NCI-H2171 (cell line): ENCODE results near the gene PTBP1.

Experiments used
- DNase-seq: peaks from one replicate; lab custom pipeline; 2025; lab: John Stamatoyannopoulos, UW

The PTBP1 gene

DNA sequence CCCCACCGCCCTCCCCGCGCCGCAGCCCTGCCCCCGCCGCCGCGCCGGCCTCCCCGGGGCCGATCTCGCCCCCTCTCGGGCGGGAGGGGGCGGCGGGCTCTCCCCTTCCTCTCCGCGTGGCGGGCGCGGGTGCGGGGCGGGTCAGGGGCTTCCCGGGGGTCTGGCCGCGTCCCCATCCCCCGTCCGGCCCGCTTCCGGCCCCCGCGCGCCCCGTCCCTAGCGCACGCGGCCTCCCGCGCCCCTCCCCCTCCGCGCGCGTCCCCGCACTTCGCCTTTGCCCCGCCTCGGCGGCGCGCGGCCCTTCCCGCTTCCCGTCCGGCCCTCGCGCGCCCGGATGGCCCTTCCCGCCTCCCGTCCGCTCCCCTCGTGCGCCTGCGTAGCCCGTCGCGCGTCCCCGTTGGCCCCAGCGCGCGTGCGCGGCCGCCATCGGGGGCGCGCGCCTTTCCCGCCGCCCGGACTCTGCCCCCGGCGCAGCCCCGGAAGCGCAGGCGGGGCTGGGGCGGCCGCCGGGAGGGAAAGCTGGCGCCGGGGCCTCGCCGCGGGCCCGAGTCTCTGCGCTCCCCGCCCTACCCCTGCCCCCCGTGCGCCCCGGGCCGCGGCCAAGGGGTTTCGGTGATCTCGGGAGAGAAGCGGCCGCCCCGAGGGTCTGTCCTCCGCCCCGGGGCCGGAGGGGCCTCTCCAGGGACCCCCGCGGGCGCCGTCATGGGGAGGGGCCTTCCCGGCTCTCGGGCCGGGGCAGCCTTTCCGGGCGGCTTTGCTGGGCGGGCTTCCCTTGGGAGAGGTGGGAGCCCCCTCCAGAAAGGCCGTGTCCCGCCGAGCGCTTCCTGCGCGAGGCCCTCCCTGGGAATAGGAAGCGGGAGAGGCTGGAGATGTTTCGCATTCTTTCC, 519 bp downstream of the PTBP1 start:
- peak; percentile 95 for DNase-seq

DNA sequence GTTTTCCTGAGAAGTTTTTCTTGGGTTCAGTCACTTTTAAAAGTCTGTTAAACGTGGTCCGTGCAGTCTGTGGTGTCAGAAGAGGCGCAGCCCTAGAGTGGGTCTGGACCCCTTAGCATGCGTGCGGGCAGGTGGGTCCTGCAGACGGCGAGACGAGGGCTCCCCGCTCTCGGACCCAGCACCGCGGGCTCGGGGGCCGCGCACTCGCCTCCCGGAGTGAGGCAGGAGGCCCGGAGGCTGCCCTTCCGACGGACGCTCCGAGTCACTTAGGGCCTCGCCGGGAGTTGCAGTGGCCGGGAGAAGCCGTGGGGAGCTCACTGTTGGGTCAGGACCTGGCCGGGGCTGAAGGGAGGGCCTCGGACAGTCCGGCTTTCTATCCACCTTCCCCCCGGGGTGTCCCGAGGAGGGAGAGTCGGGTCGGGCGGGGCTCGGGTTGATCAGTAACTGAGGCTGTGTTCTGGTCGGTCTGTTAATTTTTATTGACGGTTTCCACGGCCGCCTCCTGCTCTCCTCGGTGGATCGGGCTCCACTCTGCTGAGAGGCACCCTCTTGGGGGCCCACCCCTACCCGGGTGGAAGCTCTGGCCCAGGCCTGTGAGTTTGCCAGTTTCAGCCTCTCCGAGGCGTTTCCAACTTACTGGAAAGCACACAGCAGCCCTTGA, 1.3 kb downstream of the PTBP1 start:
- DNase-seq: no peak

DNA sequence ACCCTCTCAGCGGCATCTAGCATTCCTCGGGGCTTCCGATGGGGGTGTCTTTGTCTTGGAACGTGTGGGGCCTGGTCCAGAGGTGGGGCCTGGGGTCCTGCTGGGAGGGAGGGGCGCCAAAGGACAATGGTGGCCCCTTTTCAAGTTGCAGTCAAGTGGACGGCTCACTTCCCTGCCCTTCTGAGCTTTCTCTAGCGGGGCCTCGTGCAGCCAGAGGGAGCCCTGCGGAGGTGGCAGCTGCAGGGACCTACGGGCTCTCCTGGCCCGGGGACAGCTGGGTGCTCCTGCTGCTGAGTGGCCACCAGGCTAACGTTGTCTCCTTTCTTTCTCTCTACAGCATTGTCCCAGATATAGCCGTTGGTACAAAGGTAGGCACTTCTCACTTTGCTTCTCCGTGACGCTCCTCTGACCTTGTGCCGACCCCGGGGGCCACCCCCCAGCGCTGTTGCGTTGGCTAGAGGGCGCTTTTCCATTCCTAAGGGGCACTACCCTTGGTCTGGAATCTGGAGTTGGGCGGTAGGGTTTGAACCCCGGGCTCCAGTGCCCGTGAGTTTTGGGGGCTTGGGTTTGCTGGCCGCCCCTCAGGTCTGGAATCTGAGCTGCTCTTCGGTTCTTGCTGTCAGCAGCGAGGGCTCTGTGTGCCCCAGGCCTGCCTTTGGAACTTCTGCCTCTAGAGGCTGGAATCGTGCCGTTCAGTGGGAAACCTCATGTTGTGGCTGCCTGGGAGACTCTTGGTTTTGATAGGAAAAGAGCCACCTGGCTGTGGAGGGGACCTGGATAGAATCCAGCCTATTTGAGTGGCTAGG, 2.0 kb downstream of the PTBP1 start:
- DNase-seq: no peak

DNA sequence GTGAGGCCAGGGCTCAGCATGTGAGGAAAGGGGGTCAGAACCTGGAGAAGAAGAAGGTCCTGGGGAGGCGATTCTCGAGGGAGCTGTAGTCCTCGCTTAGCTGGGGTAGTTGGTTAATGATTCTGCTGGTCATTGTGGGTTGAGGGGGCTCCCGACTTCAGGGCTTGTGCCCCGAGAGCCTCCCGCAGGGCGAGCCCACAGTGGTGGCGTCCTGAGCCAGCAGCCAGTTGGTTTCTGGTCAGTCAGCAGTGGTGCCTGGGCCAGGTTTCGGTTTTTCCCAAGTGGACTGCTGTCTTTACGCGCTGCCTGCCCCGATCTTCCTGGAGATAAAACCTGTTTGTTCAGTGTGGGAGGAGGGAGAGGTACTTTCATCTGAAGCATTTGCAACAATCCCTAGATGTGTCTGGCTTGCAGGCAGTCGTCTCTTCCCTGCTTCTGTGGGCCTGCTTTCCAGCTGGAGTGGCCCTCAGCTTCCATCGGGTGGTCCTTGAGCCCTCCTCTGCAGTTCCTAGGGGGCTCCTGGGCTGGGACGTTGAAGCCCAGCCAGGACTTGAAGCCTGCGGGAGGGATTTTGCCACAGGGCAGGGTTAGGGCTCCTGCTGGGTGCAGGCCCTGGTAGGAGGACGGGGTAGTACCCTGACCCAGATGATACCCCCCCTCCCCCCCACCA, 3.2 kb downstream of the PTBP1 start:
- DNase-seq: no peak

DNA sequence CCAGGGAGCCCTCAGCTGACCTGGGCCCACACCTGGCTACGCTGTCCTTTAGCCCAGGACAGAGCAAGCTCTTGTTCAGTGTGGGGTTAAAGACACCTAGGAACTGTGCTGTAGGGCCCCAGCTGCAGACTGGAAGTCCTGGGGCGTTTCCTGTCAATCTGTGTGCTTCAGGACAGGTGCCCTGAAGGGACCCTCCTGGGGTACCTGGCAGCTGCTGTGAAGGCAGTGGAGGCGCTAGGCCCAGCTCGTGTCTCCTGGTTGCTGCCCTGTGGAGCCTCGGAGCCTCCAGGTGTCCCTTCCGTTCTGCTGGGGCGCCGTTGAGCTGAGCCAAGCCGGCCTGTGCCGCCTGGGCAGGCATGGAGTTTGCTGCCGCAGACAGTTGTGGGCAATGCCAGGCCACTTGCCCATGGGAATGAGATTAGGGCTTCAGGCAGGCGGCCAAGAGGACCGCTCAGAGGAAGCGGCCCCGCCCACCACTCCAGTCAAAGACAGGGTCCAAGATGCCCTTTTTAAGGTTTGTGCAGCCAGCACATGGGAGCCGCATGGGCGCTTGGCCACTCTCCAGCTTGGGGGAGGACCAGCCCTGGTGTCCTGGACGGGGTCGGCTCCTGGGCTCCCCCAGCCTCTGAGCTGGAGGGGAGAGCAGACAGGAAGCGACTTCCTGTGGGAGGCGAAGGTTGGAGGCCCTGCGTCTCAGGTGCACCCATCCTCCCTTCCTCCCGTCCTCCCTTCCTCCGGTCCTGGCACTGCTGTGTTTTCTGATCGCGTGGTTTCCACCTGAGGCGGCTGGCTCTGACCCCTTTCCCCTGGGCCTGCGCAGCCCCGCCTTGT, 4.0 kb downstream of the PTBP1 start:
- DNase-seq: no peak

DNA sequence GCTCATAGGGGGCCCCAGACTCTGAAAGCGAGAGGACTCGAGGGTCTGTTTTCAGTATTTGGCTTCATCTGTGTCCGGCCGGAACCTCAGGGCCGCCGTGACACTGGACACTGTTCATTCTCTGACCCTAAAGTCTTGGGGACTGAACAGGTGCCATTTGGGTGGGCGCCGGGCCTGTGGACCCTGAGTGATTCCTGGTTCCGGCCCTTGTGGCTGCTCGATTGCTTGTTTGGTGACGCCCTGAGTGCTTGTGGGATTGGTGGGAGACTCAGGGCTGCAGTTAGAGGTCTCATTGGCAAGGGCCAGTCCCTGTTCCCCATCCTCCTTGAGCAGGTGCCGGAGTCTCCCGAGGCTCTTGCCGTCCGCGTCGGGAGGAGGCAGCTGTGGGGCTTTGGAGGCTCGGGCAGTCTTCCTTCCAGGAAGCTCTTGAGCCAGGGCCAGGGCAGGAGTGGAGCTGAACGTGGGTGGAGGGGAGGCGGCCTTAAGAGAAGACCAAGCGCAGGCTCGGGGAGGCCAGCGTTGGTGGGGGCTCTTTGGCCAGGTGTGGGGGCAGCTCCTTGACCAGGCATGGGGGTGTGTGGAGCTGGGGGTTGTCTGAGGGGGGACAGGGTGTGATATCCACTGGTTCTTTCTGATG, 4.7 kb downstream of the PTBP1 start:
- DNase-seq: no peak

DNA sequence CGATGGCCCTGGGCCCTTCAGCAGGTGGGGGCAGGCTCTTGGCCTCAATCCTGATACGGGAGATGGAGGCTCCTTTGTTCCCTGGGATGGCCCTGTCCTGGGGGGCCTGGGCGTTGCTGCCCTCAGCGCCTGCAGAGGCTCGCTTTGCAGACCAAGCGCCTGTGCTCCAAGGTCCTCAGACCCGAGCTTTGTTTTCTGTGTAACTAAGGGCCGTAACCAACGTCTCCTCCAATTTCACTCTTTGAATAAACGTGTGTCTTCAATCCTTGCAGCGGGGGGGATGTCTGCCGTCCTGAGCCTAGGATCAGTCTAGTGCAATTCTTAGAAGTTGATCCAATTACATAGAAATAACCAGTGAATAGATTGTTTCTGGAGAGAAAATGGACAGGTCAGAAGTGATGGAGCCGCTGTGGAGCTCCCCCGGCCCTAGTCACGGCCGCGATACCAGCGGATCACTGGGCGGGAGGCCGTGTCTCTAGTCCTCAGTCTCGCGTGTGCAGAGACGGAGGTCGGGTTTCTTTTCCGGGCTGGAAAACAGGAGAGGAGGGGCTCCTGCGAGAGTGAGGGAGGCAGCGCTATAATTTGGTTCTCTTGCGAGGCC, 5.3 kb downstream of the PTBP1 start:
- DNase-seq: no peak

DNA sequence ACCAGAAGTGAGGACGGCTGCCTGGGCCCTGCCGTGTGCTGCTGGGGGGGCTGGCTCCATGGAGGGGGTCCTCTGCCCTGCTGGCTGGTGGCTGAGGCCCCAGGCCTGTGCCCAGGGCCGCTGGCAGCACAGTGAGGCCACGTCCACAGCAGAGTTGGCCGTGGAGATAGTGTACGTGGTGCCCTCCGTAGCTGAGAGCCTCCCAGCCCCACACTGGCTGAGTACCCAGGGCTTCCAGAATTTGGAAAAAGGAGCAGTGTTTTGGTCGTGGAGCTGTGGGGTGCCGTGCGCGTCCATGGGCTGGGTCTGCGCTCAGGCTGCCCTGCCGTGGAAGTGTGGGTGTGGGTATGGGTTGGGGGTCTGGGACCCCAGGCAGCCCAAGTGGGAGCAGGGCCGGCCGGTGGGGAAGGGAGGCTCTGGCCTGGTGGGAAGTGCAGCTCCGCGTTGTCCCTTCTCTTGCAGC, 5.9 kb downstream of the PTBP1 start:
- DNase-seq: no peak

DNA sequence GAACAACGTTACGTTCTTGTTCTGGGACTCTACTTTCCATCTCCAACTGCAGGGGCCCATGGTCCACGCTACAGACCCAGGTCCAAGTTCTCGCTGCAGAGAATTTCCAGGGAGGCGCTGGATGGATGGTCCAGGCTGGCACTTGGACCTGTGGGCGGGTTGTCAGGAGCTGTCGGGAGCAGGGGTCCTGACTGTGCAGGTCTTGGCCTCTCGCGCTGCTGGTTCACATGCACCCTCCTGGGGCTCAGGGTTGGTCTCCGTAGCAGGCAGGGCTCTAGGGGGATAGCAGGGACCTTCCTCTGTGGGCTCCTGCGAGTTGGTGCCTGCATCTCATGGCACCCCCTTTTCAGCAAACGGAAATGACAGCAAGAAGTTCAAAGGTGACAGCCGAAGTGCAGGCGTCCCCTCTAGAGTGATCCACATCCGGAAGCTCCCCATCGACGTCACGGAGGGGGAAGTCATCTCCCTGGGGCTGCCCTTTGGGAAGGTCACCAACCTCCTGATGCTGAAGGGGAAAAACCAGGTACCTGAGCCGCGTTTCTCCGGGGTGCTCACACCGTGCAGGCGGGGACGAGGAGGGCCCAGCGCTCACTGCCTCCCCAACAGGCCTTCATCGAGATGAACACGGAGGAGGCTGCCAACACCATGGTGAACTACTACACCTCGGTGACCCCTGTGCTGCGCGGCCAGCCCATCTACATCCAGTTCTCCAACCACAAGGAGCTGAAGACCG, 6.6 kb downstream of the PTBP1 start:
- DNase-seq: no peak

DNA sequence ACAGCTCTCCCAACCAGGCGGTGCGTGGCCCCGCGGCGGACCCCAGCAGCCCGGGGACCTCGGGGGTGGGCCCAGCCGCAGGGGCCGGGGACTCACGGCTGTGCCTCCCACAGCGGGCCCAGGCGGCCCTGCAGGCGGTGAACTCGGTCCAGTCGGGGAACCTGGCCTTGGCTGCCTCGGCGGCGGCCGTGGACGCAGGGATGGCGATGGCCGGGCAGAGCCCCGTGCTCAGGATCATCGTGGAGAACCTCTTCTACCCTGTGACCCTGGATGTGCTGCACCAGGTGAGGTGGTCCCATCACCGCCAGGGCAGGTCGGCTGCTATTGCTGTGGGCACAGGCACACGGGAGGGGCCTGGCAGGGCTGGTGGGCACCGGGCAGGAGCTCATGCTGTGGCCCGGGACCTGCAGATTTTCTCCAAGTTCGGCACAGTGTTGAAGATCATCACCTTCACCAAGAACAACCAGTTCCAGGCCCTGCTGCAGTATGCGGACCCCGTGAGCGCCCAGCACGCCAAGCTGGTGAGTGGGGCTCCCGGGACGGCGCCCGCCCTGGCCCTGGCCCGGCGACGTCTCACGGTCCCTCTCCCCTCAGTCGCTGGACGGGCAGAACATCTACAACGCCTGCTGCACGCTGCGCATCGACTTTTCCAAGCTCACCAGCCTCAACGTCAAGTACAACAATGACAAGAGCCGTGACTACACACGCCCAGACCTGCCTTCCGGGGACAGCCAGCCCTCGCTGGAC, 7.3 kb downstream of the PTBP1 start:
- no peak for DNase-seq

DNA sequence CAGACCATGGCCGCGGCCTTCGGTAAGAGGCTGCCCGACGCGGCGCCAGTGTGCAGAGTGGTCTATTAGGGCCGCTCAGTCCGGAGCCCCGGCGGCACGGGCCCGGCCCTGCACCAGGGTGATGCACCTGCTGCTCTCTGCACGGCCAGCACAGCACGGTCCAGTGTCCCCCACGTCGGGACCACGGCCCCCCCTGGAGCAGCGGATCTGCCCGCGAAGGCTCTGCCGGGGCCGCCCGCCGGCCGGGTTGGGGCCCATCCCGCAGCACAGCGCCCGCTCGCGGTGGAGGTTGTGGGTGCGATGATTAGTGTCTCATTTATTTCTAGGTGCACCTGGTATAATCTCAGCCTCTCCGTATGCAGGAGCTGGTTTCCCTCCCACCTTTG, 7.9 kb downstream of the PTBP1 start:
- DNase-seq: no peak

DNA sequence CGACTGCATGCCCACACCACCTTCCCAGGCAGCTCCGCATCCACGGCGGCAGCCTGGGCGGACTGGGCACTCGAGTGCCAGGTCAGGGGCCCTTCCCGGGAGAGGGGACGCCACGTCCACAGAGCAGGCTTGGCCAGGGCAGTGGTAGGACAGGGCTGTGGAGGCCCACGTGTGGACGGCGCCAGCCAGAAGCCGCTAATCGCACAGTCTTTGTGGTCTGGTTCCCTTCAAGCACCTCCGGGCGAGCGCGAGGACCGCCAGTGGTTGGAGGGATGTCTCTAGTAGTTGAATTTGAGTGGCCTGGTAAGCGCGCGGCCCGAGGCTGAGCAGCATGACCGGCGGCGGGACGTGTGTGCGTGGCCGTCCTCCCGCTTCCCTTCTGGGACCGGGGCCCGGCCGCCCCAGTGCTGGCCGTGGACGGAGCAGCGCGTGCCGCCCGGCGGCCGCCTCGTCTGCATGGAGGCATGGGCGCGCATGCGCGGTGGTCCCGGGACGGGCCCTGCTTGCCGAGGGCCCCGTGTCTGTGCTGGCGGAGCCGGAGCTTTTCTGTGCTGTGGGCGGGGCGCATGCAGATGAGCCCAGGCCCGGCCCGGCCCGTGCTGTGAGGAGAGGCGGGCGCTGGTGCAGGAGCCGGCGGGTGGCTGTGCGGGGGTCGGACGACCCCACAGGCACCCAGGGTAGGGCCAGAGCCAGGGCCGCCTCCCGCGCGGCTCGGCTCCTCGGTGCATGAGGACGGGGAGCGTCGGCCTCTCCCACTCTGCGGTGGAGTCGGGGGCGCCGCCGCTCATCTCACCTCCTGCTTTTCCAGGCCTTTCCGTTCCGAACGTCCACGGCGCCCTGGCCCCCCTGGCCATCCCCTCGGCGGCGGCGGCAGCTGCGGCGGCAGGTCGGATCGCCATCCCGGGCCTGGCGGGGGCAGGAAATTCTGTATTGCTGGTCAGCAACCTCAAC, 8.6 kb downstream of the PTBP1 start:
- DNase-seq: no peak

DNA sequence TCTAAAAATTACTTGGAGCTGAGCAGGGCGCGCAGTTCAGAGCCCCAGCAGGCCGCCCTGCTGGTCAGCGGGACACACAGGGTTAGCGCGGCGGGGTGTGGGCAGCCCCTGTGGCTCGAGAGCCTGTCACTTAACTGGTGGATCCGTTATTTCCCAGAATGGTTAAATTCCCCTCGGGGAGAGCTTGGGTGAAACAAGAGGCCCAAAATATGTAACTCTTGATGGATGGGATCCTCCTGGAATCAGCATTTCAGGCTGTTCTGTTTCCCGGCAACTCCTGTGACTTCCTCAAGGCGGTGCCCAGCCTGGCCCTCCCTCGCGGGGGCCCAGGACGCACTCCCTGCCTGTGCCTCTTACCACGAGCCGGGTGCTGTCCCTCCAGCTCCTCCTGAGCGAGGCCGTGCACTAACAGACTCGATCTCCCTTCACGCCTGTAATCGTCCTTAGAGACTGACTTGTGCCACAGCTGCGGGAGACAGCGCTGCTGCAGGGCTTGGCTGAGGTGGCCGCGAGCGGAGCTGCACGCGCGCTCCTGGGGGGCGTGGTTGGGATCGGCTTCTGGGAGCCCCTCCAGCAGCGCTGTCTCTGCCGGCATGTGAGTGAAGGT, 9.7 kb downstream of the PTBP1 start:
- no peak for DNase-seq

DNA sequence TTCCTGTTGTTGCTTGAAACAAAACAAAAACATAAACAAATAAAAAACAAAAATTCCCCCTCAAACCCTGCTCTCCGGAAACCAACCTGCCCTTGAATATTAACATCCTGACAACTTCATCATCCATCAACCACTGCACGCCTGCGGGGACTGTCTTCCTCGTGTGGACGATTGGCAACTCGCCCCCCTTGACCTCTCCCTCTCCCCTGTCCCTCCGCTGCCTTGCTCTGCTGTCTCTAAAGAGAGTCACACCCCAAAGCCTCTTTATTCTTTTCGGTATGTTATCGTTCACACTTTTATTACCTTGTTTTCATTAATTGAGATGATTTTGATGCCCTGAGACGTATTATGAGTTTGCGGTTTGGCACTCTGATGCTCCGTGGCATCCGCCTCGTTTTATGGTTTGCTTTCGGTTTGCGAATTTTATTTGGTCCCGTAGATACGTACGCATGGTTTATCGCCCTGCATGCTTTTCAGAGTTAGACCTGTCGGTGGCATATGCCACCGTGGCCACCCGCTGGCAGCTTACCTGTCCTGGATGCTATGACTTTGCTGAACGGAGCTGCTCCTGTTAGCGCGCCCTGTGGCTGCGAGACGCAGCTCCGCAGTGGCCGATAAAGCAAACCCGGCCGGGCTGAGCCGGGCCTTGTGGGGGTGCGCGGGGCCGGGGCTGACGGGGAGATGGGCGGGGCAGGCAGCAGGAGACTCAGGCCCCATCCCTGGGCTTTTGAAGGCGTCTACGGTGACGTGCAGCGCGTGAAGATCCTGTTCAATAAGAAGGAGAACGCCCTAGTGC, 10.6 kb downstream of the PTBP1 start:
- DNase-seq: no peak

DNA sequence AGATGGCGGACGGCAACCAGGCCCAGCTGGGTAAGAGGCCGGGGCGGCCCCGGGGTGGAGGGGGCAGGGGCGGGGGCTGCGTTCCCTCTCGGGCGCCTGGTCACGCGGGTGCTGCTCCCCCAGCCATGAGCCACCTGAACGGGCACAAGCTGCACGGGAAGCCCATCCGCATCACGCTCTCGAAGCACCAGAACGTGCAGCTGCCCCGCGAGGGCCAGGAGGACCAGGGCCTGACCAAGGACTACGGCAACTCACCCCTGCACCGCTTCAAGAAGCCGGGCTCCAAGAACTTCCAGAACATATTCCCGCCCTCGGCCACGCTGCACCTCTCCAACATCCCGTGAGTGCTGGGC, 11.1 kb downstream of the PTBP1 start:
- no peak for DNase-seq

DNA sequence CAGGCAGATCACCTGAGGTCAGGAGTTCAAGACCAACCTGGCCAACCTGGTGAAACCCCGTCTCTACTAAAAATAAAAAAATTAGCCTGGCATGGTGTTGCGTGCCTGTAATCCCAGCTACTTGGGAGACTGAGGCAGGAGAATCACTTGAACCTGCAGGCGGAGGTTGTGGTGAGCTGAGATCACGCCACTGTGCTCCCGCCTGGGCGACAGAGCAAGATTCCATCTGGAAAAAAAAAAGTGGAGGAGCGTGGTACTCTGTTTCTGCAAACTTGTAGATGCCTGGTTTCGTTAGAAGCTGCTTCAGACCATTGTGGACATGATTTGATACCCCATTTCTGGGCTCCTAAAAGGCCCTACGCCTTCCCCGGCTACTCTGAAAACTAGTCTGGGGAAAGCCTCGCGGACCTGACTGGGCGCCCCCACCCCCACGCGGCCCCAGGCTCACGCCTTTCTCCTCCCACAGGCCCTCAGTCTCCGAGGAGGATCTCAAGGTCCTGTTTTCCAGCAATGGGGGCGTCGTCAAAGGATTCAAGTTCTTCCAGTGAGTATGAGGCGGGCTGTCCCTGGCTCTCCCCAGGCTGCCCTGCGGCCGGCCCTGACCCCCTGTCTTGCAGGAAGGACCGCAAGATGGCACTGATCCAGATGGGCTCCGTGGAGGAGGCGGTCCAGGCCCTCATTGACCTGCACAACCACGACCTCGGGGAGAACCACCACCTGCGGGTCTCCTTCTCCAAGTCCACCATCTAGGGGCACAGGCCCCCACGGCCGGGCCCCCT, 13.0 kb downstream of the PTBP1 start:
- no peak for DNase-seq
